GM12801 (cell line): Measurements from ENCODE around the gene CALML3.

ENCODE experiments used
- TF ChIP-seq, protein P1 (sequence below): IDR thresholded peaks from one replicate; pipeline ENCODE4 v1.5.1; 2011; ENCODE audit warnings: control low read depth; ENCODE audit not compliant: insufficient read length; ENCODE audit errors: extremely low read depth

CALML3 gene

GRCh38 chr10:5511885-5512280 lies 12.9 kb upstream of the CALML3 start:
- TF ChIP-seq, protein P1, sequence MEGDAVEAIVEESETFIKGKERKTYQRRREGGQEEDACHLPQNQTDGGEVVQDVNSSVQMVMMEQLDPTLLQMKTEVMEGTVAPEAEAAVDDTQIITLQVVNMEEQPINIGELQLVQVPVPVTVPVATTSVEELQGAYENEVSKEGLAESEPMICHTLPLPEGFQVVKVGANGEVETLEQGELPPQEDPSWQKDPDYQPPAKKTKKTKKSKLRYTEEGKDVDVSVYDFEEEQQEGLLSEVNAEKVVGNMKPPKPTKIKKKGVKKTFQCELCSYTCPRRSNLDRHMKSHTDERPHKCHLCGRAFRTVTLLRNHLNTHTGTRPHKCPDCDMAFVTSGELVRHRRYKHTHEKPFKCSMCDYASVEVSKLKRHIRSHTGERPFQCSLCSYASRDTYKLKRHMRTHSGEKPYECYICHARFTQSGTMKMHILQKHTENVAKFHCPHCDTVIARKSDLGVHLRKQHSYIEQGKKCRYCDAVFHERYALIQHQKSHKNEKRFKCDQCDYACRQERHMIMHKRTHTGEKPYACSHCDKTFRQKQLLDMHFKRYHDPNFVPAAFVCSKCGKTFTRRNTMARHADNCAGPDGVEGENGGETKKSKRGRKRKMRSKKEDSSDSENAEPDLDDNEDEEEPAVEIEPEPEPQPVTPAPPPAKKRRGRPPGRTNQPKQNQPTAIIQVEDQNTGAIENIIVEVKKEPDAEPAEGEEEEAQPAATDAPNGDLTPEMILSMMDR, result no peak

DNA sequence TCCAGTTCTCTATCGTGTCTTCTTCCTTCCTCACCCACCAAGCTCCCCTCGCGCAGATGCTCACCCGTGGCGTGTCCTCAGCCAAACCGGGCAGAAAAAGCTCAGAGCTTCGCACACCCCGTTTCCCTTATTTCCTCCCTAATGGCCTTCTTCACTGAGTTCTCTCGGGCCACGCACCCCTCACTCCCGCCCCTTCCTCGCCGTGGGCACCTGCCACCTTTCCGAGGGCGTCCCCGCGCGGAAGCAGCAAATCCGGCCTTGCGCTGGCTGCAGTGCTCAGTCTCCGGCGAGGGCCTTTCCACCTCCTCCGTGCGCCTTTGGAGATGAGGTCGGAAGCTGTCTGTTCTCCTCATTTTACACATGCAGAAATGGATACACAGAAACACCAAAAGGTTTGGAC lies 12.4 kb upstream of the CALML3 start:
- TF ChIP-seq, protein P1, result no peak

GRCh38 chr10:5512881-5513612 lies 11.7 kb upstream of the CALML3 start:
- TF ChIP-seq, protein P1, result no peak

DNA sequence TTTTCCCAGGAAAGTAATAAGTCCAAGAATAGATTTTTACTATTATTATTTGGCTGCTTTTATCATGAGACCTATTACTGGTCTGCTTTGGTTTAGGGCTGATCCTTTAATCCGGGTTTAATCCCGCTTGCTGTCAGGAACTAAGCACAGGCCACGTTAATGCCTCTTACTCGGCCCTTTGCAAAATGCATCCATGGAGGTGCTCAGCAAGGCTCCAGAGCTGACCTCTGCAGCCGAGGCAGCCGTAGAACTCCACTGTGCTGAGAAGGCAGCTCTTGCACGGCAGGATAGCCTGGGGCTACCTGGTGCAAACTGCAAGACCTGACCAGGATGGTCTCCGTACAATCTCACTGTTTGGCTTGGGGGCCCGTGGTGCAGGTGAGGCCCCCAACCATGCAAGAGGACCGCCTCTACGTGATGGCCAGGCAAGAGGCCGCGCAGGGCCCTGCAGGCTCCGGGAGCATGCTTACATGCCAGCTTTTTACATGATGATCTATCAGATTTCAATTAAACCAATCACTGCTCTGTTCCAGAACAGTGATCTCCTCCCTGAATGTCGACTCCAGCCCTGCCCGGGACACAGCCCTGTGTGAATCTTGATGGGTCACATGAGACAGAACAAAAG lies 10.4 kb upstream of the CALML3 start:
- TF ChIP-seq, protein P1, result no peak

- TF ChIP-seq, protein P1, result no peak
Measured at GRCh38 chr10:5515948-5516761, 8.6 kb upstream of the CALML3 start.

GRCh38 chr10:5517546-5517945 lies 7.2 kb upstream of the CALML3 start:
- TF ChIP-seq, protein P1, result no peak

- TF ChIP-seq, protein P1, result no peak
Measured at GRCh38 chr10:5518143-5518542, 6.6 kb upstream of the CALML3 start.
